Fibroblast of skin of right quadriceps (primary cell): ENCODE data around the gene MEGF9.

Experiments
- DNase-seq: peaks from one replicate; pipeline ENCODE4 v3.0.0-alpha.2; 2013

Gene MEGF9

DNA sequence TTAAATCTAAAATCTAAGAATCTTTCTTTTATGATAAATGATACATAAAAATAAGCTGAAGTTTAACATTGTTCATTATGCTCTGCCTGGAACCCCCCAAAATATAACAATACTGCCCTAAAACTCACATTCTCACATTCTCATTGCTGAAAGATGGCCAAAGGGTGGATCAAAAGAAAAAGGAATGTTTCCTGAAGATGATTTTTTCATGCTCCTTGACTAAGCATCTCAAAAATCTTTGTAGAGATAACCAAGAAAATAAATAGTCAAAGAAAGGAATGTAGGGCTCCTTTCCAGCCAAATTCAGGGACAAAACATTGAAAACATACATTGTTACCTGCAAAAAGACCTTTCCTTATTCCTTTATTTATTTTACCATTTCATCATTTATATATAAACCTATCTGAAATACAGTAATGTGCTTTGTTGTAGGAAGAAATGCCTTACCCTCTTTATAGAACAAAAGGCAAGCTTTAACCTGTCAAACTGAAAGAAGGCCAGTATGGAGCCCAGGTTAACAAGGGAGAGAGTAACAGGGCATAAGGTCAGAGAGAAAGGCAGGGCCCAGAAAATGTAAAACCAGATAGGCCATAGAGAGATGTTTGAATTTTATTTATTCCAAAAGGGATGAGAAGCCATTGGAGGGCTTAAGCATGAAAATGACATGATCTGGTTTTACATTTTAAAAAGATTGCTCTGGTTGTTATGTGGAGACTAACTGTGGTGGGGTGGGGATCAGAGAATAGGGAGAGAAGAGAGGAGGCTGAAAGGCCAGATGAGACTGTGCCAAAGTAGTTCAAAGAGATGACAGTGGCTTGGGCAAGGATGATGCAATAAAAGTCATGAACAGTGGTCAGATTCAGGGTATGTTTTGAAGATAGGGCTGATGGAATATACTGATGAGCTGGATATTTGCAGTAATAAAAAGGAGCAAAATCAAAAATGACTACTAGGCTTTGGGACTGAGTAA is 97.0 kb downstream of the MEGF9 start:
- peak; percentile 8 for DNase-seq

DNA sequence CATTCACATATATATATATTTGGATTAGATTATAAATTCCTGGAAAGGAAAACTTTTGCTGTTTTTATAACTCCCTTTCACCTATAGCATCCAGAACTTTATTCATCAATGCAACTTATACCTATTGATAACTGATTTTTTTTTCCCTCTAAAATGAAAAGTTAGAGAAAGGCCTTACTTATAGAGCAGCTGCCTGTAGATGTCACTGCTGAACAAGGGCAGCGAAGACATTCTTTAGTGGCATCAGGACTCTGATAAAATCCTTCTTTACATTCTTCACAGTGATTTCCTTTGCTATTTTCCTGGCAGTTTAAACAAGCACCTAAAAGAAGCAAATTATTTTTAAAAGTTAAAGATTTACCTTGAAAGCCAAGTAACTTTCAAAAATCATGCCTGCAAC is 102.1 kb downstream of the MEGF9 start:
- DNase-seq = no peak

GRCh38 chr9:120611690-120612068 is 102.6 kb downstream of the MEGF9 start:
- no peak for DNase-seq

- no peak for DNase-seq
These were observed 103.1 kb downstream of the MEGF9 start for GRCh38 chr9:120610975-120611689.

GRCh38 chr9:120609636-120610035 is 104.6 kb downstream of the MEGF9 start:
- DNase-seq = no peak

- peak; percentile 4 for DNase-seq
These were observed 105.8 kb downstream of the MEGF9 start for GRCh38 chr9:120608421-120608820.

DNA sequence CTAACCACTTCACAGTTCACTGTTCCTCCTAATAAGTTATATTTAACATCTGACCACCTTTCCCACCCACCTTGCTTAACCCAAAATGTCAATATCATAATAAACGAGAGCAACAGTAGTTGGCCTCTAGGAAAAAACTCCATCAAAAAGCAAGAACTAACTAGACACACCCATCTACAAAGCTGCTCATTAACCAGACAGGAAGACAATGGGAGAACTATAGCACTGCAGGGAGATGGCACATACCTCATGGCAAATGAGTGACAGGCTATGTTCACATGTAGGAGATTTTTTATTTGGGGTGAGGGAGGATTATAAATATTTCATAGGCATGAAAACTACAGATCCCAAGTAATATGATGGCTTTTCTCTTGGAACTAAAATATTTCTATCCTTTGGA is 110.7 kb downstream of the MEGF9 start:
- DNase-seq = no peak

DNA sequence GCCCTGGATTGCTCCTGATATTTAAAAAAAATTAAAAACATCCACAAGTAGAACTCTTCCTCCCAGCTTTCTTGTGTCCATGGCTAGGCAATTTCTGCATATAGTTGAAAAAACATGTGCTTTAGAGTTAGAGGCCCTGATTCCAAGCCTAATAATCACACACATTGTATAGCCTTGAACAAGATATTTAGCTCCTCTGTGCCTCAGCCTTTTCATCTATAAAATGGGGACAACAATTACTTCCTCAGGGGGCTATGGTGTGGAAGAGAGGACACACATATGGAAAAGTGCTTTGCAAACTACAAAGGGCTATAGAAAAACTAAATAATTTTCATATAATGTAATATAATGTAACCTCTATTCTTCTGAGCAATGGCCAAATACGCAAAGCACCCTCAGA is 111.3 kb downstream of the MEGF9 start:
- DNase-seq = no peak

GRCh38 chr9:120593955-120594277 is 120.4 kb downstream of the MEGF9 start:
- no peak for DNase-seq

DNA sequence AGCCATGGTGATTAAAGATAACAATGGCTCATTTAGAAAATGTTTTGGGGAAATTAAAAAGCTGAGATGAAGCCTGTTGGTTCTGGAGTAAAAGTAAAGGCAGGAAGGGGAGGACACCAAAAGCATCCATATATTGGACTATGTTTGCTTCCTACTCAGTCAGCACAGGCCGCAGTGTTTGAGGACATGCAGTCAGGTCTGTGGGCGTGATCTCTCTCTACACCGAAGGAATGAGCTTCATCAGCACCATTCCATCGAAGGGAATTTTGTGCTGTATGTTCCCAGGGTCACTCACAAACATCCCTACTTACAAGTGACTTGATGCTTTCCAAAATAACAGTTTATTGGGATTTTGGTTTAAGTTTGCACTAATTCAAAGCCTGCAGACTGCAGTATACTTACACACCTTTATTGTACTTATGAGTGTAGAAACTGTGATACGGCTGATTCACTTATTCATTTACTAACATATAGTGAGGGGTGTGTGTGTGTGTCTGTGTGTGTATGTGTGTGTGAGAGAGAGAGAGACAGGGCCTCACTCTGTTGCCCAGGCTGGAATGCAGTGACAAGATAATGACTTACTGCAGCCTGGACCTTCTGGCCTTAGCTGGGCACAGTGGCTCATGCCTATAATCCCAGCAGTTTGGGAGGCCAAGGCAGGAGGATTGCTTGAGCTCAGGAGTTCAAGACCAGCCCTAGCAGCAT is 120.9 kb downstream of the MEGF9 start:
- no peak for DNase-seq

GRCh38 chr9:120592210-120592609 is 122.1 kb downstream of the MEGF9 start:
- DNase-seq = no peak

- DNase-seq = no peak
These were observed 126.9 kb downstream of the MEGF9 start for GRCh38 chr9:120587328-120587727.

- DNase-seq = peak; percentile 75
These were observed 130.3 kb downstream of the MEGF9 start for GRCh38 chr9:120583958-120584369.

DNA sequence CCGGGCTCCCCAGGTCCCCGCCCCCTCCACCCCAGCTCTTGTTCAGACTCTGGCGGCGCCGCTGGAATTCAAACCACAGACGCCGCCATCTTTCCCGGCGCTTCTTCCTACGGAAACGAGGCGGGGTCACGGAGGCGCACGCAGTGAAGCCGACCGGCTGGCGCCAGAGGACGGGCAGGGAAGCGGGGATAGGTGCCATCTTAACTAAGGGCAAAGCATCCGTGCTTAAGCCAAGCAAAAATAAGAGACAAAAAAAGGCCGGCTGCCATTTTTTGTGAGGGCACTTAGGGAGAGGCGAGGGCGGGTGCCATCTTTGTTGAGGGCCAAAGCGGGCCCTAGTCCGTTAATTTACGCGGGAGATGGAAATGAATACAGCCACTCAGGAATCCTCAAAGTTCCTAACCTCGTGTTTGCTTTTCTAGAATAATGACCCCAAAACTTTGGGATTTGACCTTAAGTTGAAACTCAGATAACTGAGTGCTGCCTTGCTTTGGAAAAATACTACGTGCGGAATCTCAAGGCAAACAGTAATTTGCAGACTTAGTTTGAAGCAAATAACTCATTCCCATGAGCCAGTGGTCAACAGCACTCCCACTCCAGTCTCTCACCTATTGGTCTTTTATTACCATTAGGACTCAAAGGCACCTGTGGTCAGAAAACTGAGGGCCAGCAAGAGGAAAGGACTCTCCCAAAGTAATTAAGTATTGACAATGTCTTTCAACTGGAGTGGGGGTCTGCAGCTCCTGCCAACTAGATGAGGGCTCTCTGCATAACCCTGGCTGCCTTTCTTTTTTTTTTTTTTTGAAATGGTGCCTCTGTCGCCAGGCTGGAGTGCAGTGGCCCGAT is 134.0 kb downstream of the MEGF9 start, which contains the start of gene CDK5RAP2:
CDK5RAP2 (minus strand) TSS at position 117 of the 846 bp plus-strand sequence. CDS start 189 bp downstream, outside the sequence.
- peak; percentile 98 for DNase-seq

DNA sequence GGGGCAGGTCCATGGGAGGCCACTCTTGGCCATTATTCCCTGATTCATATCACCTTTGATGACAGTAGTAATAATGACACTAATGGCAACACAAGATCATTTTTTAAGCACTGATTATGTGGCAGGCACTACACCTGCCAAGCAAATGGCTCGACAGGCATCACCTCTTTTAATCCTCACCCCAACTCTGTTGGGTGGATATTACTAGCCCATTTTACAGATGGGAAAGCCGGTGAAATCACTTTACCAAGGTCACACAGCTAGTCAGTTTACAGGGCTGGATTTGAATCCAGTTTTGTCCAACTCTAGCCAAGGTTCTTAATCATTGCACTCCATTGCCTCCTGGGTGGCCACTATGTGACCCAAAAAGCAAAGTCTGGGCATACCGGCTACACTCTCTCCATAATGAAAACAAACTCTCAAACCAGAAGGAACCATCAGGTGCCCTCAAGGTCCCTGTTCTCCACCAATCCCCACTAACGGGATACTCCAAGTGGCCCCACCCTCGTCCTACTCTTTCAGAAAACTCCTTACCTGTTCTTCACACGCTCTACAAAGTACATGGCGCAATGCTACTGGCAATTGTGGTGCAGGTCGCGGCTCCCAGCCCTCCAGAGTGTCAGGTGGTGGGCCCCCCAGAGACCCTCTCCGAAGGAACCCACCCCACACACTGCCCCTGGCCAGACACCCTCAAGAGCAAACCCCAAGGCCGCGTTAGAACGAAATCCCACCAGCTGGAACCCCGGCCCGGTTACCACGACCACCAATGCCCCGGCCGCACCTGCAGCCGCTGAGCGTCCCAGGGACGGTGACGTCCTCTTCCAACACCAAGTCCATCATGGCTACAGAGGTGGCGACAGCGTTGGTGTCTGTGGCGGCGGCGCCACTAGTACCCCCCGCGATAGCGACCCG is 134.9 kb downstream of the MEGF9 start:
- DNase-seq = no peak

- DNase-seq = no peak
These were observed 139.8 kb downstream of the MEGF9 start for GRCh38 chr9:120574473-120574872.

GRCh38 chr9:120572472-120572871 is 141.8 kb downstream of the MEGF9 start:
- no peak for DNase-seq

- peak; percentile 5 for DNase-seq
These were observed 142.6 kb downstream of the MEGF9 start for GRCh38 chr9:120571443-120572257.

DNA sequence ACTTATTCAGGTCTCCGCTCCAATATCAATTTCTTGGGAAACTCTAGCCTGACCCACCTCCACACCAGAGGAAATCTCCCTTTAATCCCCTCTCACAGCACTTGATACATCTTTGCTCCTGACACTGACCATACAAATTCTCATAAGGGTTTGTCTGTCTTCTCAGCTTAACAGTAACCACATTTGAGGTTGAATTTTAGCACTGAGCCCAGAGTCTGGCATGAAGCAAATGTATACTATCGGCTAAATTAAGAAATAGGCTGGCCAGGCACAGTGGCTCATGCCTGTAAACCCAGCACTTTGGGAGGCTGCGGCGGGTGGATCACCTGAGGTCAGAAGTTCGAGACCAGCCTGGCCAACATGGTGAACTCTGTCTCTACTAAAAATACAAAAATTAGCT is 144.0 kb downstream of the MEGF9 start:
- DNase-seq = no peak

GRCh38 chr9:120569556-120569955 is 144.7 kb downstream of the MEGF9 start:
- DNase-seq = no peak
